Measurements from ENCODE around the gene WWP2. TPM values are rescaled to one million over a fixed set of nuclear protein-coding genes. Genes with fewer than 3 reads are reported as not detected.
A peak's percentile ranks its signal among the peaks of the same experiment; 100 is the strongest.

WWP2 gene
- total and polyA plus RNA-seq, 4 donors = 26.1 to 86.6 (median 43.4) TPM

GRCh38 chr16:69820926-69821541, 58.9 kb downstream of the WWP2 start:
- Histone ChIP-seq H3K4me1 (ENCODE audit: control insufficient read depth in 5 of 5, insufficient read depth in 5 of 5, low read length in 5 of 5) (peaks cover 0 to 10% (median 5%) of the 10 kb centered on the region in 5 donors), H3K27ac (ENCODE audit: low read depth in 1 of 2, low read length in 1 of 2) (peak overlapping the region in 1 of 2 donors; percentile 77), H3K9me3 (ENCODE audit: control insufficient read depth in 4 of 4, insufficient read depth in 3 of 4, low read length in 3 of 4) (no peaks in the 10 kb centered on the region), H3K9ac (ENCODE audit: insufficient read depth in 1 of 2, low read length in 2 of 2) (peak overlapping the region in 1 of 2 donors; percentile 51), H3K4me3 (no peak overlapping the region), H3K36me3 (ENCODE audit: control insufficient read depth in 4 of 4, insufficient read depth in 4 of 4, low read length in 4 of 4) (peaks cover 0 to 11% (median 3%) of the 10 kb centered on the region in 4 donors), H3K27me3 (ENCODE audit: control insufficient read depth in 3 of 3, insufficient read depth in 3 of 3, low read length in 2 of 3) (no peaks in the 10 kb centered on the region)
- DNase-seq (peak; percentile 64 to 80 (median 65)), ATAC-seq (ENCODE audit: insufficient read depth, low FRiP score) (no peak)
- 49 to 83% methylated on average over 15 of the region's 15 CpGs for WGBS, 2 donors
- TF ChIP-seq CTCF (IDR thresholded peaks at IDR 0.05; ENCODE audit: control extremely low read depth, extremely low read depth) = no peak

GRCh38 chr16:69821844-69822173, 59.7 kb downstream of the WWP2 start:
- peaks cover 0 to 10% (median 5%) of the 10 kb centered on the region in 5 donors for H3K4me1 ChIP-seq (ENCODE audit: control insufficient read depth in 5 of 5, insufficient read depth in 5 of 5, low read length in 5 of 5)
- H3K36me3 ChIP-seq (ENCODE audit: control insufficient read depth in 4 of 4, insufficient read depth in 4 of 4, low read length in 4 of 4) = peaks cover 0 to 11% (median 3%) of the 10 kb centered on the region in 4 donors
- ATAC-seq (ENCODE audit: insufficient read depth, low FRiP score) (no peak), DNase-seq (no peak)
- TF ChIP-seq CTCF (IDR thresholded peaks at IDR 0.05; ENCODE audit: control extremely low read depth, extremely low read depth) = no peak
- no peak overlapping the region for H3K9ac ChIP-seq (ENCODE audit: insufficient read depth in 1 of 2, low read length in 2 of 2)
- peak overlapping the region in 1 of 2 donors; percentile 6 for H3K27ac ChIP-seq (ENCODE audit: low read depth in 1 of 2, low read length in 1 of 2)
- H3K4me3 ChIP-seq = no peak overlapping the region
- no peaks in the 10 kb centered on the region for H3K9me3 ChIP-seq (ENCODE audit: control insufficient read depth in 4 of 4, insufficient read depth in 3 of 4, low read length in 3 of 4)
- H3K27me3 ChIP-seq (ENCODE audit: control insufficient read depth in 3 of 3, insufficient read depth in 3 of 3, low read length in 2 of 3) = no peaks in the 10 kb centered on the region
- 92 to 95% methylated on average over 6 of the region's 6 CpGs for WGBS, 2 donors

- H3K27me3 ChIP-seq (ENCODE audit: control insufficient read depth in 3 of 3, insufficient read depth in 3 of 3, low read length in 2 of 3) = no peaks in the 10 kb centered on the region
- no peaks in the 10 kb centered on the region for H3K9me3 ChIP-seq (ENCODE audit: control insufficient read depth in 4 of 4, insufficient read depth in 3 of 4, low read length in 3 of 4)
- WGBS, 2 donors = 86 to 87% methylated on average over 11 of the region's 11 CpGs
- no peak overlapping the region for H3K4me3 ChIP-seq
- TF ChIP-seq CTCF (IDR thresholded peaks at IDR 0.05; ENCODE audit: control extremely low read depth, extremely low read depth) = no peak
- H3K27ac ChIP-seq (ENCODE audit: low read depth in 1 of 2, low read length in 1 of 2) = peak overlapping the region in 1 of 2 donors; percentile 6
- DNase-seq (no peak), ATAC-seq (ENCODE audit: insufficient read depth, low FRiP score) (no peak)
- no peak overlapping the region for H3K9ac ChIP-seq (ENCODE audit: insufficient read depth in 1 of 2, low read length in 2 of 2)
- peaks cover 0 to 11% (median 3%) of the 10 kb centered on the region in 4 donors for H3K36me3 ChIP-seq (ENCODE audit: control insufficient read depth in 4 of 4, insufficient read depth in 4 of 4, low read length in 4 of 4)
- H3K4me1 ChIP-seq (ENCODE audit: control insufficient read depth in 5 of 5, insufficient read depth in 5 of 5, low read length in 5 of 5) = peaks cover 0 to 10% (median 5%) of the 10 kb centered on the region in 5 donors
Measured at GRCh38 chr16:69822174-69822935, 60.2 kb downstream of the WWP2 start.
